Tibial nerve (tissue), 3 donors: ENCODE results near the gene CPEB3.

Source experiments
- POLR2A ChIP-seq, 2 donors: fragments of 450-650 bp; IDR thresholded peaks; one replicate each; pipeline ENCODE4 v1.6.1; 2017; ENCODE audit warnings: antibody characterized with exemption in 2 of 2, mild to moderate bottlenecking in 2 of 2, moderate library complexity in 2 of 2
- TF ChIP-seq, protein P1 (sequence below), 5 experiments: fragments of 200-600 bp in 3 of 5; fragments of 450-650 bp in 2 of 5; sonication (generic) in 3 of 5; IDR thresholded peaks; one replicate each; pipeline ENCODE4 v1.5.1; 2016 to 2019; ENCODE audit warnings: antibody characterized with exemption in 5 of 5, mild to moderate bottlenecking in 3 of 5, moderate library complexity in 2 of 5

GRCh38 chr10:92066386-92066785 lies 224.5 kb downstream of the CPEB3 start:
- no peak for TF ChIP-seq POLR2A (IDR thresholded peaks at IDR 0.05)
- TF ChIP-seq, protein P1, sequence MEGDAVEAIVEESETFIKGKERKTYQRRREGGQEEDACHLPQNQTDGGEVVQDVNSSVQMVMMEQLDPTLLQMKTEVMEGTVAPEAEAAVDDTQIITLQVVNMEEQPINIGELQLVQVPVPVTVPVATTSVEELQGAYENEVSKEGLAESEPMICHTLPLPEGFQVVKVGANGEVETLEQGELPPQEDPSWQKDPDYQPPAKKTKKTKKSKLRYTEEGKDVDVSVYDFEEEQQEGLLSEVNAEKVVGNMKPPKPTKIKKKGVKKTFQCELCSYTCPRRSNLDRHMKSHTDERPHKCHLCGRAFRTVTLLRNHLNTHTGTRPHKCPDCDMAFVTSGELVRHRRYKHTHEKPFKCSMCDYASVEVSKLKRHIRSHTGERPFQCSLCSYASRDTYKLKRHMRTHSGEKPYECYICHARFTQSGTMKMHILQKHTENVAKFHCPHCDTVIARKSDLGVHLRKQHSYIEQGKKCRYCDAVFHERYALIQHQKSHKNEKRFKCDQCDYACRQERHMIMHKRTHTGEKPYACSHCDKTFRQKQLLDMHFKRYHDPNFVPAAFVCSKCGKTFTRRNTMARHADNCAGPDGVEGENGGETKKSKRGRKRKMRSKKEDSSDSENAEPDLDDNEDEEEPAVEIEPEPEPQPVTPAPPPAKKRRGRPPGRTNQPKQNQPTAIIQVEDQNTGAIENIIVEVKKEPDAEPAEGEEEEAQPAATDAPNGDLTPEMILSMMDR (IDR thresholded peaks at IDR 0.05), result no peak
